GM18867 (cell line): ENCODE results near the gene NR4A3.
"Not testable (repeated sequence)": the region's sequence is repeated elsewhere in the genome, so short reads cannot be mapped to it uniquely, and the experiment has no call there.

Experiments
- ATAC-seq: cut with Tn5 transposase; IDR thresholded peaks from one replicate; pipeline ENCODE4 v1.9.1; 2021; ENCODE audit warnings: mild to moderate bottlenecking, moderate library complexity; ENCODE audit not compliant: unreplicated experiment

The NR4A3 gene

DNA sequence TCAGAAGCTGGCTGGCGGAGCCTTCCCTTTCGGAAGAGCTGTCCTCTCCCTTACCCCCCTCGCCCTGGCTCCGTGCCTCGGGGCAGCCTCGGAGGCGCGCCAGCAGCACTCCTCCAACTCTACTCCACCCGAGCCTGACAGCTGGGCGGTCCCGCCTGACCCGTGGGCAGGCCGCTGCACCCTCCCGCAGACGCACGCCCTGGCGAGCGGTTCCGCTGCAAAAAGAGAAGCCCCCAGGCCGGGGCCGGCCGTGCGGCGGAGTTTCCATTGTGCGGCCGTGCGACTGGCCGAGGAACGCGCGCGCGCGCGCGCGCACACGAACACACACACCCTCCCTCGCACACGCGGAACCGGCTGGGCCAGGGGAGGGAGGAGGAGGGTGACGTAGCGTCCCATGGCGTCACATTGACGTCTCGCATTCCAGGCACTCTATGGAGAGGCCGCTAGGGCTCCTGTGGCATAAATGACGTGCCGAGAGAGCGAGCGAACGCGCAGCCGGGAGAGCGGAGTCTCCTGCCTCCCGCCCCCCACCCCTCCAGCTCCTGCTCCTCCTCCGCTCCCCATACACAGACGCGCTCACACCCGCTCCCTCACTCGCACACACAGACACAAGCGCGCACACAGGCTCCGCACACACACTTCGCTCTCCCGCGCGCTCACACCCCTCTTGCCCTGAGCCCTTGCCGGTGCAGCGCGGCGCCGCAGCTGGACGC, at the start of gene NR4A3:
NR4A3 (plus strand) TSS at position 490 of the 713 bp plus-strand sequence. CDS start 6,158 bp downstream, outside the sequence.
- peak; percentile 41 for ATAC-seq

DNA sequence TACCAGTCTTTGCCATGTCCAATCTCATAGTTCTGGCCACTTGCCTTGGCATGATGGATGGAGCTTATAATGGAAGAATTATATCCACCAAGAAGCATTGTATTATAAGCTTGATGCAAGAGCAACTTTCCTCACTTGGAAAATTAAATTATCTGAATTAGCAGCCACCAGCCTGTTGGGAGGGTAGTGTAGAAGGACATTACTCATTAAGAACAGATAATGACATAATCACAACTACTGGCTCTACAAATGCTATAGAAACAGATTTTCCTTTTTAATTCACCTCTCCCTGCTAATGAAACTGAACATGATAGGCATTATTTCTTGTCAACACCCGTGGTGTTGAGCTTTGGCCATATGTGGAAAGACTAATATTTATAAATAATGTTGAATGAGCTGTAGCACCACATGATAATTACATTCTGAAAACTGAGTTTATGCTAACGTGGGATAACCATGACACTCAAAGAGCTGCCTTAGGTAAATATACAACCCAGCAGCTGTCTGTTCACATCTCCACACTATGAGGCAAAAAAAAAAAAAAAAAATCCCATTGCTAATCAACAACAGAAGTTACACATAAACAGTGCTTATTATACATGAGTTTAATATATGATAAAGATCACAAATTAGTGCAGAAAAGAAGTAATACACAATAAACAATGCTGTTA, 48.1 kb upstream of the NR4A3 start:
- ATAC-seq: no peak

DNA sequence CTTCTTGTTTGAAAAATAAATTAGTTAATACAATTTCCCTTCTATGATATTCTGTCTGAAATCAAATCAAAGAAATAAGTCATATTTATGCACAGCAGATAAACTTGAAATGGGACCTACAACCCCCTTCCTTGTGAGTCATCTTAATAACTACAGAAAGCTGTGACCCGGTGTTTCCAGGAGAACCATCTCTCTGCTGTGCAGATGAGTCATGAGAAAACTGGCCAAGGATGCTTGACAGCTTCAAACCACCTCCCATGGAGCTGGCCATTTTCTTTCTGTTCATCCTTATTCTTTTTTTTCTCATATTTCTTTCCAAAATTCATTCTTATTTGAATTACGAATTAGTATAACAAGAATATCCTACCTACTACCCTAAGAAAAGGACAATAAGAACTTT, 43.4 kb upstream of the NR4A3 start:
- no peak for ATAC-seq

DNA sequence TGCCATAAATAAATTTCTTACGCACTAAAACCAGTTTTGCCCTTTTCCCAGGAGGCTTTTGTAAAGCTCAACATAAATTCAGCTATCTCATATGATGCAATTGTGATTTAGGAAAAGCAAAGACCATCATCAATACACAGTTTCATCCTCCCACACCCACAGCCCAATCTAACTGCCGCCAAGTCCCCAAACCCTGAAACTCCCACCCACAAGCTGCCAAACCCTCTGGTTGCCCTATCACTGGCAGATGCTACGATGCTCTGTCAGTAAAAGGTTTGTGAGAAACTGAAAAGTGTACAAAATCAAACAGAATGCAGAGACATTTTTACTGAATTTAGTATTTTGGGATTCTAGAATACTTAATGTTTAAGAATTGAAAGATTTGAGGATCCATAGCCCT, 42.8 kb upstream of the NR4A3 start:
- no peak for ATAC-seq

DNA sequence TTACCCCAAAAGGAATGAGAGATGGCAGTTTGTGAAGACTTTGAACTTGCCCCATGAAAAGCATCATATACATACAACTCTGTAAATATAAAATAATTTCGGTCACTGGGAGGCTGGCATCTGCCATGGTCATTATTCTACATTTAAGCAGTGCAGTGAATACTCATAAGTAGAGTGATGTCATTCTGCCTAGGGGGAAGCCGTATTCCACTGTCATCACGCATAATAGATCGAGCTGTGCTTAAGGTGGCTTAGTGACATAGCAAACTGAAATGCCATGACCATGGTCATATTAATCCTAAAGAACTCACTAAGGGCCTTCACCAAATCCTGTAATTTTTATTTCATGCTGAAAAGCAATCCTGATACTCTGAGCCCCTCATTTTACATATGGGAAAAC, 42.4 kb upstream of the NR4A3 start:
- ATAC-seq: no peak

DNA sequence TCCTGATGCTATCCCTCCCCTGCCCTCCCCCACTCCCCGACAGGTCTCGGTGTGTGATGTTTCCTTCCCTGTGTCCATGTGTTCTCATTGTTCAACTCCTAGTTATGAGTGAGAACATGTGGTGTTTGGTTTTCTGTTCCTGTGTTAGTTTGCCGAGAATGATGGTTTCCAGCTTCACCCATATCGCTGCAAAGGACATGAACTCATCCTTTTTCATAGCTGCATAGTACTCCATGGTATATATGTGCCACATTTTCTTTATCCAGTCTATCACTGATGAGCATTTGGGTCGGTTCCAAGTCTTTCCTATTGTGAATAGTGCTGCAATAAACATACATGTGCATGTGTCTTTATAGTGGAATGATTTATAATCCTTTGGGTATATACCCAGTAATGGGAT, 39.3 kb upstream of the NR4A3 start:
- ATAC-seq: not testable (repeated sequence)

DNA sequence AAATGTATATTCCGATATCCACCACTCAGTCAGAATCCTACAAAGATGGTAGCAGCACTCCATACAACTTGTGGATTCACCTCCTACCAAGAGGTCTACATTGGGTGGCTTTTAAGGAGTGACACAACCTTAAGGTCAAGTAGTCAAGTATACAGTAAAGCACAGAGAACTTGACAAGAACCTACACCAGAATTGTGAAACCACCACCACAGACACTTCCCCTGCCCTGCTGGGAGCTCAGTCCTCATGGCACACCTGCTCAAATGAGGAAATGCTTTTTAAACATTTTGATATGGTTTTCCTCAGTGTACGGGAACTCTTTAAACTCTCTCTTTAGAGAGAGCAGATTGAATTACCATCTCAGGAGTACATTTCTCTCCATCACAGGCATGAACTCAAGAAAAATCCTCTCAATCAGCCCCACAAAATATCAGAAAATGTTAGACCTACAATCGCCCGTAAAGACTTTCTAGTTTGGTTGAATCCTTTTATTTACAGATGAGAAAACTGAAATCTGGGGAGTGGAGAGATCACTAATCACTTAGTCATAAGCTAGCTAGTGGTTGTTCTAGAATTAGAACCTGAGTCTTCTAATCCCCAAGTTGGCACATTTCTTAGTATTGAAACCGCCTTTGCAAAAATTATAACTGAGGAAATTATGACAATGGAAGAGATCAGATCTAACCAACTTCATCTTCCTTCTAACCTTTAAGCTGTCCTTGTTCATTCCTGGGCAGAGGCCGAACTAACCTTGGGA, 38.5 kb upstream of the NR4A3 start:
- ATAC-seq: peak; percentile 75

DNA sequence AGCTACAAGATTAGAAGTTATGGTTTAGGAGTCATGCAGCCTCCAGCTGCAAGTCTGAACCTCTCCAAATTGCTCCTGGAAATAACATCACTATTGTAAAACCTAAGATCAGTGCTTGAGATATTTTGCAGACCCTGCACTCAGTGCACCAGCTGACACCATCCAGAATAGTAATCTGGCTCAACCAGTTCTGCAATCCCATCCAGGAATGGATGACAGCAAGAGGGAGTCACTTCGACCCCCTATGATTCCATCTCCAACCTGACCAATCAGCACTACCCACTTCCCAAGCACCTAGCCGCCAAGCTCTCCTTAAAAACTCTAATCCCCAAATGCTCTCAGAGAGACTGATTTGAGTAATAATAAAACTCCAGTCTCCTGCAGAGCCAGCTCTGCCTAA, 37.9 kb upstream of the NR4A3 start:
- no peak for ATAC-seq

DNA sequence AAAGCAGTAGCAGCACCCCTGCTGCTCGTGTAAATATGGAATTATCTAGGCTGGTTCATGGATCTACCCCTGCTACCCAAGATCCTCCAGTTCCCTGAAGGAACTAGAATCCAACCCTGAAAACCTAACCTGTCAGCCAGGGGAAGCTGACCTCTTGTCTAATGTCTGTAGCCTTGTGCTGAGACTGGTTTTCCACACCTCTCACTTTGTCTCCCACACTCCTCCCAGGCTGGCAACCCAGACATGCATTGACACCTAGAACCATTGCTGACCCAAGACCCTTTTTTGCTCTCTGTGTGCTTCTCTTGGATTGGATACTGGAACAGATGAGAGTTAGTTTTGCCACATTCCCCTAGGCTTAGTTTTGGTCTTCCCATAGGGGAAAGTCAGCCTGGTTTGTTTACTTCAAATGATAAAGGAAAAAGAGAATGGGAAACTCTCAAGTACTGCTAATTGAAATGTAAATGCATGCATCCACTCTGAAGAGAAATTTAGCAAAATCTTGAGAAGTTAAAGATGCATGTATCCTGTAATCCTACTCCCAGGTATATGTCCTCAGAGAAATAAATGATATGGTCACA, 36.6 kb upstream of the NR4A3 start:
- ATAC-seq: no peak

DNA sequence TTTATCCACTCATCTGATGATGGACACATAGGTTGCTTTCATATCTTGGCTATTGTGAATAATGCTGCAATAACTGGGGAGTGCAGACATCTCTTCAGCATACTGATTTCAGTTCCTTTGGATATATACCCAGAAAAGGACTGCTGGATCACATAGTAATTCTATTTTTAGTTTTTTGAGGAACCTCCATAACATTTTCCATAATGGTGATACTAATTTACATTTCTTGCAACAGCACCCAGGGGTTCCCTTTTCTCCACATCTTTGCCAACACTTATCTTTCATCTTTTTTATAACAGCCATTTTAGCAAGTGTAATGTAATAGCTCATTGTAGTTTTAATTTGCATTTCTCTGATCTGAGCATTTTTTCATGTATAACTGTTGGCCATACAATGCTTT, 34.1 kb upstream of the NR4A3 start:
- no peak for ATAC-seq

DNA sequence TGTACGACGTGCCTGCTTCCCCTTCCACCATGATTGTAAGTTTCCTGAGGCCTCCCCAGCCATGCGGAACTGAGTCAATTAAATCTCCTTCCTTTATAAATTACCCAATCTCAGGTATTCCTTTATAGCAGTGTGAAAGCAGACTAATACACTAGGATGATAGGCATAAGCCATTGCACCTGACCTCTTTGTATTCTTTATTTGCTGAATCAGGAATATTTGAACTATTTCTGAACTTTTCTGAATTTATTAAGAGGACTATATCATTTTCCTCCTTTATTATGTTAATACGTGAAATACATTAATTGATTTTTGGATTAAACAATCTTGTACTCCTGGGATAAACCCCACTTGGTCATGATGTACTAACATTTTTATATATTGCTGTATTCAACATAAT, 28.2 kb upstream of the NR4A3 start:
- ATAC-seq: no peak

DNA sequence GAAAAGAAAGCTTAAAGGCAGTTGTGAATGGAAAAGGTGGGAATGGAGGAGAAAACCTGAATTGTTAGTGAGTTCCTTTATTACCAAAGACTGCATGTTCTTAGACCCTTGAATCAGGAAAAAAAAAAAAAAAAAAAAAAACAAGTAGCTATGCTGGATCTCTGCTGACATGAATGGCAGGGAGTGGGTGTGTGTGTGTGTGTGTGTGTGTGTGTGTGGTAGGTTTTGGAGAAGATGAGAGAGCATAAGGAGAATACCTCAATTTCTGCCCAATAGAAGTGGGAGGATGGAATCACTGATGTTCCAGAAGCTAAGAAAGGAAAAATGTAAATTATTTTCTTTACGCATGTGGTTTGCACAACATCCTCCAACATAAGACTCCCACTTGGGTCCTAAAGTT, 25.5 kb upstream of the NR4A3 start:
- ATAC-seq: no peak

DNA sequence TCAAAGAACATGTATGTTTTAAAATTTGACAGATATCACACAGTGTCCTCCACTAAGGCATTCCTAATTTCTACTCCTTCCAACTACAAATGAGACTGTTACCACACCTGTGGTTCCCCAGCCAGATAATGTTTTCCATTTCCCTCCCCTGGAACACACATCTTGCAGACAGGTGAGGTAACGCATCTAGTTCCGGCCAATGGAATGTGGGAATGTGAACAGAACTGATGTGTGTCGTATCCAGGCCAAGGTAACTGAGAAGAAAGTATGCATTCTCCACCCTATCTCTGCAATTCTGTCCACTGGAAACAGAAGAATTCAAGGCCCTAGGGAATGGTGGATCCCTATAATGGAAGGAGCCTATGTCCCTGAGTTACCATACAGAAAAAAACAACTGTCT, 19.9 kb upstream of the NR4A3 start:
- no peak for ATAC-seq

DNA sequence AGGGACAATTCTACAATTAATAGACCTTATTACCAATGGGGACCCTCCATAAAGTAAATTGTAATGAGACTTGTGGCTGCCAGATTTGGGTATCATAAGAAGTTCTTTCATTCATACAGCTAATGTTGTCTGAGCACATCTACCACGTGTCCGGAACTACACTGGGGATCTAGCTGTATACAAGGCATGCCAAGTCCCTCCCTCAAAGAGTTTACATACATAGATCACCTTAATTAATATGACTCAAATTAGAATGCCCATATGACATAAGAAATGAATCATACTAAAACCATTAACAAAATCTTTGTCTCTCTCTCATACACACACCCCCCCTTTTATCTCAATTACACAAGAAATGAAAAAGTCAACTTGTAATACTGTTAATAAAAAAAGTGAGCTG, 18.0 kb upstream of the NR4A3 start:
- no peak for ATAC-seq

DNA sequence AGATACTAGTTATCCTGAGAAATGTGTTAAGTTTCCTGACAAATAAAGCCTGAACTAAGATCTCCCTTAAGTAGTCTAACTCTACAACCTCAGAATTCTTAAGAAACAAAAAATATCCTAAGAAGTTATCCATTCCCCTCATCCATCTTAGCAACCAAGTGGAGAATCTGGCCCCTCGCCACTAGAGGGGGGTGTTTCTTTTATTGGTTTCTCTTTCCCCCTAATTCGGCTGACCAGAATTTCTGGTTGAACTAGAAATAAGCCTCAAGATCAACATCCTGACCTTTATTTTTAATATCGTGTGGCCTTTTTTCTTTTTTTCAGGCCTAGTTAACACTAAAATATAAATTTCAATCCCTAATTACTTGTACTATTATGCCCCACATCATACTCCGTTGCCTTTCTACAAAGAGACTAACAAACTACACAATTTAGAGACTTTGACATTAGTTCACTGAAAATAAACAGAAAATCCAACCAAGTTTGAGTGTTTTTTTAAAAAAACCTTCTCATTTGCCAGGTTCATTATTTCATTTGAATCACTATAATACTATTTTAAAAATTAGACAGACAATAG, 14.3 kb upstream of the NR4A3 start:
- ATAC-seq: no peak

DNA sequence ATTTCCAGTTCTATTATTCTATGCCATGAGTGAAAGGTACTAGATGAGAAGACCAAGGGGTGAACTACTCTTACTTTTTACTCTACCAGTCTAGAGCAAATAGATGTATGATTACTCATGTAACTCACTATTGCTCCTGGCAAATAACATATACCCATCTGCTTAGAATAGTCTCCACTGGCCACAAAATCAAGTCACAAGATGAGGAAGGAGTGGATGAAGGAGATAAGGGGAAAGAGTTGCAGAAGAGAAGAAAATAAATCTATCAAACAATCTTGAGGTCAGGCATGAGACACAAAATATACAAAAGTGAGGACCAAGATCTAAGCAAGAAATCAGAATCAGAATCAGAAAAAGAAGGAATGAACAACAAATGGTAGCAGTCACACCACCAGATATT, 13.7 kb upstream of the NR4A3 start:
- ATAC-seq: no peak

DNA sequence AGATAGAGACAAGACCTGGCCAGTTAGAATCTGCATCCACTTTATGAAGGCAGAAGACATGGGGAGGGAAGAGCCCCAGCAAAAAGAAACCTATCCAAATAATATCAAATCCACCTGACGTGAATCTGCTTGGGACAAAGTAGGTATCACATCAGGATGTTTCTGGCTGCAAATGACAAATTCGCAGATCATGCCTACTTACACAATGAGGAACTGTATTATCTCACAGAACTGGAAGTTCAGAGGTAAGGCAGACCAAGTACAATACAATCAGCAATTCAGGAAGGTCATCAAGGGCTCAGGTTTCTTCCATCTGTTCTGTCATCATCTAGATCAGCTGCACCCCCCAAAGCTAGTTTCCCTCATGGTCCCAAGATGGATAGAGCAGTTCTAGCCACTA, 13.2 kb upstream of the NR4A3 start:
- no peak for ATAC-seq

DNA sequence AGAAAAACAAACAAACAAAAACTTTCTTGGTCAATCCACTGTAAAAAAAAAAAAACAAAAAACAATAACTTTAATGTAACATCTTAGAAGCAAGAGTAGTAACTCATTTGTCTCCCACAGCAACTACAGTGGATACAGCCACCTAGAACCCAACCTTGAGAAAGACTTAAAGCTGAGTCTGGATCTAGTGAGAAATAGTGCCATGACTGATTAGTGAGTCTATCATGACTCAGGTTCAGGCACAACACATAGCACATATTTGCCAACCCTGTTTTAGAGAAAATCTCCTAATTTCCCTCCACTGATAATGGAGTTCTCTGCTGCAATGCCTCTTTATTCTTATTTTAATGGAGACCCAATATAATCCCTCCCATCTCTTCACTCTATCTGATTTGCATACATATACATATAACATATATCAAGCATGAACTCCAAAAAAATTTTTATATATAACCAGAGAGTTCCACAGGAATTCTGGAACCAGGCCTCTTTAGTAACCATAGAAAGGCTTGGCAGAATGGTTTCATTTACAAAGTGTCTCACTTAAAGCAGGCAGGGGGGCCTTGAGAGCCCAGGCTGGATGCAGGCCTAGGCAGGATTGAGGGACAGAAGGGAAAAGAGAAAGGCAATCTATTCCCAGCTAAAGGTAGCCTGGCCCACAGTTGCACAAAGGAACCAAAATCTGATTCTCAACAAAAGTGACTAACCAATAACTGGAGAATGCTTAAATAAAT, 11.9 kb upstream of the NR4A3 start:
- no peak for ATAC-seq

DNA sequence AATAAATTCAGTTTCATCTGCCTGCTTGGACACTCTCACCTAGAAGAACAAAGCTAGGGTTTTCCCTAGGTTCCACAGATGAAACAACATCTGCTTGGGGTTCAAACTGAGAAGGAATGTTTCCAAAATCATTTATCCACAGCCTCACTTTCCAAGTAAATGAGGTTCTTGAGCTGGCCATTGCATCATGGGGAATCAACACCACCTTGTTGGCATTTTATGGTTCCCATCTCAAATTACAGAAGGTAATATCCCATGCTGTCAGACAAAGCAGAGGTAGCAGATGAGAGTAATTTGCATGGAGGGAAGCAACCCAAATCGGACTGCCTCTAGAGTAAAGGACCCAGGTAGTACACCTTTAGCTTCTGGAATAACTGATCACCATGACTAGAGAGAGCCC, 10.5 kb upstream of the NR4A3 start:
- ATAC-seq: peak; percentile 17

DNA sequence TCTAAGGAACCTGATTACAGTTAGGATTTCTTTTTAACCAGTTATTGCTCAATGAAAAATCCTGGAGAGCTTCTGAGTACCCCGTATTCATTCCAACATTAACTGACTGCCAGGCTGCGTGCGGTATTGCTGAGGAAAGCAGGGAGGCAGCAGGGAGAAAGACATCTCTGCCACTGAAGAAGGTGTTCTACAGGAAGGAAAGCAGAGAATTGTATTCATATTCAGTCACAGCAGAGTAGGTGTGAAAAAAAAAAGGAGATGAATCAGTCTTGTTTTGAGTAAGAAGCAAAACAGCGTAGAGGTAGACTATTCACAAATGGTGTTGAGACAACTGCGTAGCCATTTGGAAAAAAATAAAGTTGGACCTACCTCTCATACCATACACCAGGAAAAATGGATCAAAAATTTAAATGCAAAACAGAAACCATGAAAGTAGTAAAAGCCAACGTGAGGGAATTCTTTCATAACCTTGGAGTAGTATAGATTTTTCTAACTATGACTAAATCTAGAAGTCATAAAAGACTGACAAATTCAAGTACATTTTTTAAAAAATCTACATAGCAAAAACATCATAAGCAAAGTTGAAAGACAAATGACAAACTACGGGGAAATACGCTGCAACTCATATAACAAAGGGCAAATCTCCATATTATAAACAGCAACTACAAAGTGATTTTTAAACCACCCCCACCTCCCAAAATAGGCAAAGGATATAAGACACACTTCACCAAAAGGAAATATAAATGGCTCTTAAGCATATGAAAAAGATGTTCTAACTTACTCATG, 9.9 kb upstream of the NR4A3 start:
- peak; percentile 75 for ATAC-seq
